ENCODE measurements around the gene PRKCA. TPM values are rescaled to one million over a fixed set of nuclear protein-coding genes. Genes with fewer than 3 reads are reported as not detected.
A peak's percentile ranks its signal among the peaks of the same experiment; 100 is the strongest.

Gene PRKCA
- total RNA-seq, 1 experiment from 2014 or later: 29.5 TPM

DNA sequence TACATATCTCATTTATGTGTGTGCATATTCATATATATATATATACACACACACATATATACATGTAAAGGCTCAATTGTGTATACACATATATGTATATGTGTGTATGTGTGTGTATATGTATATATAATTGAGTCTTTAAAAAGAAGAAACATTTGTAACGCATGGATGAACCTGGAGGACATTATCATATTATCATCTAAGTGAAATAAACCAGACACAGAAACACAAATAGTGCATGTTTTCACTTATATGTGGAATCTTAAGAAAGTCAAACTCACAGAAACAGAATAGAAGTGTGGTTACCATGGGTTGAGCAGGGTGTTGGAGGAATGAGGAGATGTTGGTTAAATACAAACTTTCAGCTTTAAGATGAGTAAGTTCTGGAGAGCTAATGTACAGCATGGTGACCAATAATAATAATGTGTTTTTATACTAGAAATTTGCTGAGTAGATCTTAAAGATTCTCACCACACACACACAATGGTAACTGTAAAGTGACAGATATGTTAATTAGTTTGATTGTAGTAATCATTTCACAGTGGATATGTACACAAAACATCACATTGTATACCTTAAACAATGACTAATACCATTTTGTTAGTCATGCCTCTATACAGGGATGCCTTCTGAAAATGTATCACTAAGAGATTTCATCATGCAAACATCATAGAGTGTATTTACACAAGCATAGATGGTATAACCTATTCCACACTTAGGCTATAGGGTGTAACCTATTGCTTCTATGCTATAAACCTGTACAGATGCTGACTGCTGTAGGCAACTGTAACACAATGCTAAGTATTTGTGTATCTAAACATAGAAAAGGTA lies 399.9 kb downstream of the PRKCA start:
- Mint-ChIP-seq H3K36me3 (peaks cover 5% of the 10 kb centered on the region), H3K27ac (no peak overlapping the region), H3K9me3 (peaks cover 7% of the 10 kb centered on the region), H3K4me3 (no peak overlapping the region), H3K4me1 (no peaks in the 10 kb centered on the region), H3K27me3 (ENCODE audit: low read depth) (no peaks in the 10 kb centered on the region)
- TF ChIP-seq GABPB1 (CRISPR knock-in tag; IDR thresholded peaks at IDR 0.05) (peak; percentile 93), ZNF396 (CRISPR knock-in tag; IDR thresholded peaks at IDR 0.05; ENCODE audit: borderline replicate concordance) (no peak)
- POLR2A ChIA-PET: no interaction called here
- DNase-seq (ENCODE audit: low spot score) (no peak), ATAC-seq (no peak)
- CTCF ChIA-PET: no interaction called here

DNA sequence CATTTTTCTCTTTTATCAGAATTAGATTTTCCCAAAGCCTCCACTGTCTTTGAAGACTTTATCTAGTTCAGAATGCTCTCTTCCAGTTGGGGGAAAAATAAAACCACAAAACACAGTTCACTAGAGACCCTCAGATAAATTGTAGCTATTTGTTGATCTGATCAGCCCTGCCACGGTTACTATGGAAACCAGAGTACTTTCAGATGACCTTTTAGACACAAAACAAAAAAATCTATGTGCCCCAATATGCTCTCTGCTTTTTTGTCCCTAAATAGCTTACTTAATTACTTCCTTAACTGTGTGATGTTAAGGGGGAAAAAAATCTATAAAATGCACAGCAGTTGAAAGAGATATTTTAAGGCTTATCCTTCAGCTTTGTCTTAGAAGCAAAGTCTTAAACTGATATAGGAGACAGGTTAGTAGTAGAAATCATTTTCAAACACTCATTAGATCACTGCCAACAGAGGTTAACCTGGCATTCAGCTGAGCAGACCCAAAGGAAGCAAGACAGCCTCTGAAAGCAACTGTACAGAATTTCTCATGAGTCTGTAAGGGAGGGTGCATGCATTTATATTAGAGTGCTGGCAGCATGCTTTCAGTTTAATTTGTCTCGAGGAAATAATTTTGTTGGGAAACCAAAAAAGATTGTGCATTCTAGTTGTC lies 402.6 kb downstream of the PRKCA start:
- Mint-ChIP-seq H3K27me3 (ENCODE audit: low read depth) (no peaks in the 10 kb centered on the region), H3K4me1 (peaks cover 2% of the 10 kb centered on the region), H3K4me3 (no peak overlapping the region), H3K27ac (no peak overlapping the region), H3K9me3 (no peaks in the 10 kb centered on the region), H3K36me3 (no peaks in the 10 kb centered on the region)
- POLR2A ChIA-PET: no interaction called here
- DNase-seq (ENCODE audit: low spot score): no peak
- ATAC-seq: no peak
- CTCF ChIA-PET: interaction anchor here (1.1 kb wide), 2 partner anchors 9 to 24 kb away, joined by 3 to 4 read pairs; no protein-coding TSS in a partner anchor
- TF ChIP-seq NFYB (CRISPR knock-in tag; conservative IDR thresholded peaks at IDR 0.05; ENCODE audit: low read depth) (no peak), ZNF263 (CRISPR knock-in tag; IDR thresholded peaks at IDR 0.05; ENCODE audit: low read depth) (no peak), JAZF1 (CRISPR knock-in tag; IDR thresholded peaks at IDR 0.05) (no peak), AFF4 (CRISPR knock-in tag; IDR thresholded peaks at IDR 0.05; ENCODE audit: borderline replicate concordance) (no peak), STAT6 (CRISPR knock-in tag; conservative IDR thresholded peaks at IDR 0.05; ENCODE audit: low read depth) (no peak), PREB (CRISPR knock-in tag; IDR thresholded peaks at IDR 0.05; ENCODE audit: borderline replicate concordance) (no peak), ZNF532 (CRISPR knock-in tag; IDR thresholded peaks at IDR 0.05; ENCODE audit: borderline replicate concordance) (no peak), ATF3 (CRISPR knock-in tag; conservative IDR thresholded peaks at IDR 0.05) (no peak), PRRX2 (CRISPR knock-in tag; IDR thresholded peaks at IDR 0.05) (no peak), ARID4B (CRISPR knock-in tag; IDR thresholded peaks at IDR 0.05; ENCODE audit: borderline replicate concordance) (no peak), MYBL2 (CRISPR knock-in tag; IDR thresholded peaks at IDR 0.05) (no peak), ZNF423 (CRISPR knock-in tag; IDR thresholded peaks at IDR 0.05) (no peak), EMX1 (CRISPR knock-in tag; IDR thresholded peaks at IDR 0.05) (no peak)

All from WTC11 (cell line).